Stimulated activated CD8-positive, alpha-beta memory T cell treated with anti-CD3 and anti-CD28 coated beads, Interleukin-12 subunit alpha, Interleukin-12 subunit beta, amount 100 ng/mL, for 4 hours (primary cell): ENCODE results near the gene OXCT1.
"Not testable (repeated sequence)": the region's sequence is repeated elsewhere in the genome, so short reads cannot be mapped to it uniquely, and the experiment has no call there.

ENCODE experiments used
- DNase-seq: peaks from one replicate; pipeline ENCODE4 v3.0.0-alpha.2; 2020; ENCODE audit warnings: low read depth

OXCT1 gene

GRCh38 chr5:41871852-41872251 is 1.6 kb upstream of the OXCT1 start:
- DNase-seq = no peak

- no peak for DNase-seq
Measured at GRCh38 chr5:41870627-41871048, 413 bp upstream of the OXCT1 start.

- DNase-seq = no peak
Measured at GRCh38 chr5:41869151-41869723, 988 bp downstream of the OXCT1 start.

GRCh38 chr5:41863871-41864486 is 6.2 kb downstream of the OXCT1 start:
- DNase-seq = no peak

GRCh38 chr5:41858890-41859289 is 11.3 kb downstream of the OXCT1 start:
- no peak for DNase-seq

- no peak for DNase-seq
Measured at GRCh38 chr5:41857989-41858388, 12.2 kb downstream of the OXCT1 start.

- DNase-seq = no peak
Measured at GRCh38 chr5:41856644-41857491, 13.4 kb downstream of the OXCT1 start.

- no peak for DNase-seq
Measured at GRCh38 chr5:41852293-41852692, 17.9 kb downstream of the OXCT1 start.

- DNase-seq = no peak
Measured at GRCh38 chr5:41851116-41851515, 19.1 kb downstream of the OXCT1 start.

GRCh38 chr5:41848983-41849382 is 21.2 kb downstream of the OXCT1 start:
- no peak for DNase-seq

GRCh38 chr5:41845751-41846150 is 24.5 kb downstream of the OXCT1 start:
- DNase-seq = not testable (repeated sequence)

- DNase-seq = no peak
Measured at GRCh38 chr5:41844502-41844901, 25.7 kb downstream of the OXCT1 start.

- no peak for DNase-seq
Measured at GRCh38 chr5:41843456-41844370, 26.5 kb downstream of the OXCT1 start.

GRCh38 chr5:41842777-41843176 is 27.4 kb downstream of the OXCT1 start:
- no peak for DNase-seq

GRCh38 chr5:41841325-41841724 is 28.9 kb downstream of the OXCT1 start:
- DNase-seq = no peak

- no peak for DNase-seq
Measured at GRCh38 chr5:41840251-41840650, 30.0 kb downstream of the OXCT1 start.

- no peak for DNase-seq
Measured at GRCh38 chr5:41837793-41838192, 32.4 kb downstream of the OXCT1 start.

- no peak for DNase-seq
Measured at GRCh38 chr5:41835645-41836044, 34.6 kb downstream of the OXCT1 start.

- no peak for DNase-seq
Measured at GRCh38 chr5:41834506-41834905, 35.7 kb downstream of the OXCT1 start.

- DNase-seq = no peak
Measured at GRCh38 chr5:41832430-41832829, 37.8 kb downstream of the OXCT1 start.

- DNase-seq = no peak
Measured at GRCh38 chr5:41831155-41831554, 39.1 kb downstream of the OXCT1 start.

GRCh38 chr5:41827792-41828191 is 42.4 kb downstream of the OXCT1 start:
- no peak for DNase-seq
